Pancreas (tissue), 10 donors: ENCODE measurements around the gene GPR84. TPM values are rescaled to one million over a fixed set of nuclear protein-coding genes. Genes with fewer than 3 reads are reported as not detected.

Experiments
- ATAC-seq, 4 donors: fragments of 200-7000 bp; cut with Tn5 transposase; one replicate each; pipeline versions ENCODE4 v1.8.0 to v1.9.1; 2020; ENCODE audit warnings: mild to moderate bottlenecking in 4 of 4, moderate library complexity in 4 of 4
- DNase-seq, 6 donors: peaks; one replicate each; pipeline ENCODE4 v3.0.0-alpha.2; 2020
- FAIRE-seq: peaks from 2 replicates; lab custom pipeline; 2012; peaks lifted over from hg19 to GRCh38; lab: Jason Lieb, UNC
- H3K27ac ChIP-seq, 4 donors: fragments of 200-600 bp; sonication (generic); 1 replicate in 3 of 4; 2 replicates in 1 of 4; pipeline versions ENCODE4 v1.5.0 to v1.8.0; 2020
- H3K27me3 ChIP-seq, 4 donors: fragments of 200-600 bp; one replicate each; pipeline ENCODE4 v1.8.0; 2021
- H3K36me3 ChIP-seq, 3 donors: fragments of 200-600 bp; sonication (generic) in 1 of 3; one replicate each; pipeline versions ENCODE4 v1.5.0 to v1.8.0; 2020 to 2021
- H3K4me1 ChIP-seq, 3 donors: fragments of 200-600 bp; one replicate each; pipeline ENCODE4 v1.8.0; 2021
- H3K4me3 ChIP-seq, 4 donors: fragments of 200-600 bp; sonication (generic) in 2 of 4; one replicate each; pipeline versions ENCODE4 v1.5.0 to v1.8.0; 2020 to 2021
- H3K9me3 ChIP-seq, 4 donors: fragments of 200-600 bp; one replicate each; pipeline ENCODE4 v1.8.0; 2021
- CTCF ChIP-seq, 4 donors: fragments of 200-600 bp; sonication (generic) in 3 of 4; IDR thresholded peaks; one replicate each; pipeline versions ENCODE4 v1.5.0 to v1.8.0; 2021; ENCODE audit warnings: antibody characterized with exemption in 4 of 4
- WGBS, 2 donors: extraction: QIAGEN DNeasy Blood & Tissue Kit; methylation state at CpG; one replicate each; pipeline ENCODE4 v1.1.7; 2013; 5-methylcytosine and 5-hydroxymethylcytosine counted together
- intact Hi-C, 3 donors: fragments of 100-400 bp; cut with DNase I; formaldehyde crosslinking; loops; one replicate each; pipeline versions ENCODE4 v1.11.1 to v1.14.2; 2022
- polyA plus RNA-seq, 2 donors: library from polyadenylated mRNA; stranded (reverse); fragments of 200-250 nt; gene quantifications; one replicate each; pipeline ENCODE4 v1.2.3, GENCODE V29; 2013
- total RNA-seq, 6 donors: library from RNA; stranded (reverse); fragmentation: NEBNext Ultra II Directional in 4 of 6; extraction: Animal tissue kit (Norgen Biotek cat#: 25700) in 4 of 6; gene quantifications; one replicate each; pipeline versions ENCODE4 v1.2.1 to v1.2.4, GENCODE V29; 2021 to 2023
- donor health status: healthy with polysubstance abuse.
- donor health status: DM: no; HTN: no; CAD: no; lungs with moderate emphysema.
- donor health status: DM: no; HTN: no; CAD: no.
- donor health status: control.
- donor health status: control.
- donor health status: Bipolar disorder and iron deficiency.
- donor health status: DM: yes; HTN: yes; CAD: no.
- donor health status: DM: no; HTN: no; CAD: no.
- donor health status: DM: no; HTN: no; CAD: no.
- donor health status: DM: yes; HTN: yes; CAD: no.

The GPR84 gene
- total and polyA plus RNA-seq, 8 donors: 0.09 to 0.87 (median 0.39) TPM; not detected in 2

- Histone ChIP-seq H3K4me3 (no peak overlapping the region), H3K4me1 (no peaks in the 10 kb centered on the region), H3K27ac (no peak overlapping the region), H3K36me3 (no peaks in the 10 kb centered on the region), H3K9me3 (no peaks in the 10 kb centered on the region), H3K27me3 (no peaks in the 10 kb centered on the region)
- TF ChIP-seq CTCF (IDR thresholded peaks at IDR 0.05): no peak
- ATAC-seq: peak in 1 of 4 donors; percentile 11
- DNase-seq: no peak
- no peak for FAIRE-seq
- intact Hi-C loops: loop anchor here in 1 of 3 donors (10.0 kb wide), 1 partner anchor 62 kb away; no protein-coding TSS in a partner anchor
- 87 to 93% methylated on average over 3 of the region's 3 CpGs for WGBS, 2 donors
Measured at GRCh38 chr12:54383041-54383609, 18.8 kb upstream of the GPR84 start.

GRCh38 chr12:54381136-54381535, 16.9 kb upstream of the GPR84 start:
- Histone ChIP-seq H3K4me3 (no peak overlapping the region), H3K9me3 (no peaks in the 10 kb centered on the region), H3K27ac (no peak overlapping the region), H3K36me3 (no peaks in the 10 kb centered on the region), H3K27me3 (no peaks in the 10 kb centered on the region), H3K4me1 (no peaks in the 10 kb centered on the region)
- WGBS, 2 donors: 85% methylated on average over 4 of the region's 4 CpGs
- no peak for TF ChIP-seq CTCF (IDR thresholded peaks at IDR 0.05)
- FAIRE-seq (no peak), DNase-seq (no peak), ATAC-seq (no peak)
- intact Hi-C loops: loop anchor here in 1 of 3 donors (10.0 kb wide), 1 partner anchor 64 kb away; no protein-coding TSS in a partner anchor

DNA sequence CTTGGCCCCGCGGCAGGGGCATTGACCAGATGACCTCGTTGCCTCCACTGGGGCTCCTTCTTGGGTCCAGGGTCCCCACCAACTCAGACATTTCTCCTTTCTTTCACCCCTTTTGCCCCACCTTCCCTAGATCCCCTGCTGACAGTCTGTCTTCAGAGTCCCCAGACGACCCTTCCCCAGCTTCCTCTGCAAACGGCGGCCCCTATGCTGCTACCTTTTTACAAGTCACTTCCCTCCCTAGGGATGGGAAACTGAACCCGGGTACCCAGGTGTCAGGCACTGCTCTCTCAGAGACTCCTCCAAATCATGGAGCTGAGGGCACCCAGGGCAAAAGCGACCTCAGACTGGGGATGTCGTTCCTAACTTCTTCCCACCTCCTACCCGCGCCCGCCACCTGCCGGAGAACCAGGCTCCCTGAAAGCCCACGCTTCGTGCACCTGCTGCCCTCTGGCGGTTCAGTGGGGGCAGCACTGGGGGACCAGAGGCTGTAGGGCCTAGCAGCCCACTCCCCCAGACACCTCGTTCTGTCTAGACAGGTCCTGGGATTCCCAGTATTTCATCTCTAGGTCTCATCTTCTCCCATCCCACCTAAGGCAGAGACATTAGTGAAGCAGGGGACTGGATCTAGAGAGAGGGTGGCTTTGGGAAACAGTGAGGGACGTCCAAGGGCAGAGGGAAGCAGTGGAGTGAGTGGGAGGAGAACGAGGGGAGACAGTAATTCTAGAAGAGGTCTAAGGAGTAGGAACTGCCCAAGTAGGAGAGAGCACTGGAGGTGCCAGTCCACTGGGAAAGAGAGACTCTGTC, 15.3 kb upstream of the GPR84 start:
- no peaks in the 10 kb centered on the region for H3K36me3 ChIP-seq
- H3K9me3 ChIP-seq: no peaks in the 10 kb centered on the region
- 8 to 11% methylated on average over 17 to 19 of the region's 19 CpGs for WGBS, 2 donors
- intact Hi-C loops: loop anchor here in 1 of 3 donors (10.0 kb wide), 1 partner anchor 65 kb away; no protein-coding TSS in a partner anchor
- peak; percentile 84 to 96 (median 92) for DNase-seq
- H3K4me1 ChIP-seq: no peaks in the 10 kb centered on the region
- peak overlapping the region in 3 of 4 donors; percentile 23 to 51 (median 39) for H3K4me3 ChIP-seq
- H3K27ac ChIP-seq: peak overlapping the region in 1 of 4 donors; percentile 46
- FAIRE-seq: no peak
- no peaks in the 10 kb centered on the region for H3K27me3 ChIP-seq
- peak; percentile 100 for TF ChIP-seq CTCF (IDR thresholded peaks at IDR 0.05)
- ATAC-seq: peak; percentile 92 to 95 (median 94)

DNA sequence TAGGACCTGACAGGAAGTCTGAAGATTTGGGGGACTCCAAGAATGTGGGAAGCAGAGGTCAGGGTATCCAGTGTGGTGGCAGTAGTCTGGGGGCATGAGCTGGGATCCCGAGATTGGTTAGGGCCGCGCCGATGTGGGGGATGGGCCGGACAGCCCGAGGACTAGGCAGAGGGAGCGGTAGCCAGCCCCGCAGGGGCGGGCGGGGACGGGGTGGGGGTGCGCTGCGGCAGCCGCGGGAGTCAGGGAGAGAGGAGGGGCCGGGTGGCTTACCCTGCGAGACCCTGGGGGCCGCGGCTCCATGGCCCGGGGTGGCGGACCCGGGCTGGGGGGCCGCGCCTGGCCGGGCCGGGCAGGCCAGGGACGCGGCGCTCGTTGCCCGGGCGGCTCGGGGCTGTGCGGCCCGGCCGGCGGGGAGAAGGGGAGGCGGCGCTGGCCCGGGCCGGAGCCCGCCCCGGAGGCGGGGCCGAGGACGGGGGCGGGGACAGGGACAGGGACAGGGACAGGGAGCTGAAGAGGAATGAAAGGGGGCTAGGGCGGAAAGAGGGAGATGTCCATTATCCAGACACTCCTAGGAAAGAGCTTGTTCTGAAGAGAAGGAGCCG, 14.6 kb upstream of the GPR84 start:
- no peak for TF ChIP-seq CTCF (IDR thresholded peaks at IDR 0.05)
- intact Hi-C loops: no loop called here

More for the DNA sequence above, 14.6 kb upstream of the GPR84 start:
- H3K4me1 ChIP-seq: no peaks in the 10 kb centered on the region
- no peaks in the 10 kb centered on the region for H3K27me3 ChIP-seq
- ATAC-seq: peak; percentile 91 to 93 (median 92)
- H3K9me3 ChIP-seq: no peaks in the 10 kb centered on the region
- peak overlapping the region in 3 of 4 donors; percentile 23 to 51 (median 39) for H3K4me3 ChIP-seq
- H3K27ac ChIP-seq: peak overlapping the region in 1 of 4 donors; percentile 46
- no peak for FAIRE-seq
- 4 to 10% methylated on average over 10 to 48 of the region's 49 CpGs for WGBS, 2 donors
- DNase-seq: peak; percentile 48 to 87 (median 70)
- H3K36me3 ChIP-seq: no peaks in the 10 kb centered on the region
